ENCODE measurements around the gene ACSF3. TPM values are rescaled to one million over a fixed set of nuclear protein-coding genes. Genes with fewer than 3 reads are reported as not detected.

ACSF3 gene
- total RNA-seq, 6 experiments from 2014 or later: 18.4 to 24.2 (median 21.2) TPM

DNA sequence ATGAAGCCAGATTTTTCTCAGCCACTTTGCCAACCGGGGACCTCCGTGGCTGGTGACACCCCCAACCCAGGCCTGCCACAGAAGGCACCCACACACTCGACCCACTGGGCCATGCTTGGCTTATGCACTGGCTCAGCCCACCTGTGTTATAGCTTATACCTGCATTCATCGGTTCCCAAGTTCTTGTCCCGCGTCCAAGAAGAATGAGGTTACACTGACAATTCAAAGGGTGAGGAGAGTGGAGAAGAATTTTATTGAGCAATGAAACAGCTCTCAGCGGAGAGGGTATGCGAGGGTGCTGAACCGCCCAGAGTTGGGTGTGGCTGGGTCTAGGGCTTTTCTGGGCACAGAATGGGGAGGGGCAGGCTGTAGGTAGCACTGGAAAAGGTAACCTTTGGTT lies 55.7 kb downstream of the ACSF3 start:
- Mint-ChIP-seq H3K27me3 (ENCODE audit: insufficient read depth) (no peaks in the 10 kb centered on the region; the same call in 1 of the 2 replicates), H3K27ac (no peak overlapping the region), H3K36me3 (ENCODE audit: low read depth) (peaks cover 51% of the 10 kb centered on the region), H3K9me3 (peaks cover 8% of the 10 kb centered on the region), H3K4me1 (ENCODE audit: low read depth) (no peaks in the 10 kb centered on the region; the same call in 1 of the 2 replicates), H3K4me3 (no peak overlapping the region)
- TF ChIP-seq, protein P1, sequence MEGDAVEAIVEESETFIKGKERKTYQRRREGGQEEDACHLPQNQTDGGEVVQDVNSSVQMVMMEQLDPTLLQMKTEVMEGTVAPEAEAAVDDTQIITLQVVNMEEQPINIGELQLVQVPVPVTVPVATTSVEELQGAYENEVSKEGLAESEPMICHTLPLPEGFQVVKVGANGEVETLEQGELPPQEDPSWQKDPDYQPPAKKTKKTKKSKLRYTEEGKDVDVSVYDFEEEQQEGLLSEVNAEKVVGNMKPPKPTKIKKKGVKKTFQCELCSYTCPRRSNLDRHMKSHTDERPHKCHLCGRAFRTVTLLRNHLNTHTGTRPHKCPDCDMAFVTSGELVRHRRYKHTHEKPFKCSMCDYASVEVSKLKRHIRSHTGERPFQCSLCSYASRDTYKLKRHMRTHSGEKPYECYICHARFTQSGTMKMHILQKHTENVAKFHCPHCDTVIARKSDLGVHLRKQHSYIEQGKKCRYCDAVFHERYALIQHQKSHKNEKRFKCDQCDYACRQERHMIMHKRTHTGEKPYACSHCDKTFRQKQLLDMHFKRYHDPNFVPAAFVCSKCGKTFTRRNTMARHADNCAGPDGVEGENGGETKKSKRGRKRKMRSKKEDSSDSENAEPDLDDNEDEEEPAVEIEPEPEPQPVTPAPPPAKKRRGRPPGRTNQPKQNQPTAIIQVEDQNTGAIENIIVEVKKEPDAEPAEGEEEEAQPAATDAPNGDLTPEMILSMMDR (IDR thresholded peaks at IDR 0.05): no peak
- DNase-seq: no peak

DNA sequence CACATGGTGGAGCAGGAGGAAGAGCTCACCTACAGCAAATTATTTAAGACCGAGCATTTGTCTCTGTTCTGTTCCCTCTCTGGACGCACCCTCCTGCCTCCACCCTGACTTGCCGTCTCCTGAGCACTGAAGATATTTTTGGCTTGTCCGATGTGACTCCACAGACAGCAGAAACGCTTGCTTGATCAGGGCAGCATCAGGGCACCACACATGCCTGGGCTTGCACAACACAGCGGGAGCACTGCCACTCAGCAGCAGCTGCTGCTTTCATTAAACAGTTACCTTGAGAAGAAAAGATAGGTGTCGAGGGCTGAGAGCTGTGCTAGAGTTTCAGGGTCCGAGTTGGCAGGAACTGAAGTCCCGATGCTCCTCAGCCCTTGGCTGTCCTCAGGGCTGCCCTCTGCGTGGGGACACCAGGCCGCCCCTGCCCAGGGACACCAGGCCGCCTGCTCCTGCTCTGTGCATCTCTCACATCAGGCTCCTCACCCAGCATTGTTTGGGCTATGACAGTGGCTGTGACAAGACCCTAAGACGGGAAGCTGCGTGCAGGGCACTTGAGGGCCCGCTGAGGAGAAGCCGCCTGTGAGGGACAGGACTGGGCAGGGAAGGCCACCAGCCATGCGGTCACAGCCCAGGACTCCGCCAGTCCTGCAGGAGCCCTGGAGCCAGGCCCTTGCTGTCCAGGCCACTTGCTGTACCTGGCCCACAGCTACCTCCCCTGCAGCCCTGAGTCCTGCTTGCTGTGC lies 56.6 kb downstream of the ACSF3 start:
- DNase-seq: no peak
- peaks cover 8% of the 10 kb centered on the region for H3K9me3 Mint-ChIP-seq
- H3K27ac Mint-ChIP-seq: no peak overlapping the region
- H3K4me3 Mint-ChIP-seq: no peak overlapping the region
- TF ChIP-seq, protein P1 (IDR thresholded peaks at IDR 0.05): no peak
- H3K27me3 Mint-ChIP-seq (ENCODE audit: insufficient read depth): no peaks in the 10 kb centered on the region; the same call in 1 of the 2 replicates
- H3K4me1 Mint-ChIP-seq (ENCODE audit: low read depth): peaks cover 8% of the 10 kb centered on the region
- H3K36me3 Mint-ChIP-seq (ENCODE audit: low read depth): peaks cover 51% of the 10 kb centered on the region

DNA sequence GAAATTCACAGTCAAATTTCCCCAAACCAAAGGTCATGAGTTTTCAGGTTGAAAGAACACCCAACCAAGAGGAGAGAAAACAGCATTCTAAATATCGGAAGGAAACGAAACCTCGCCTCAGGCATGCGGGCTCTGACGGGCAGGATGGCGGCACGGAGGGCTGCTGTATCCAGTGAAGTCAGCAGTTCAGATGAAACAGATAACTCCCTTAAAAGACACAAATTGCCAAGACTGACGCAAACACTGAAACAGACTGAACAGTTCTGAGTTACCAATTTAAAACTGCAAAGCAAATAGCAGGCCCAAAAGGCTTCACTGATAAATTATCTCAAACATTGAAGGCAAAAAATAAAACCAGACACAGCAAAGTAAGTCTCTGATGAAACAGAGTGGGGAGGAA lies 57.3 kb downstream of the ACSF3 start:
- H3K36me3 Mint-ChIP-seq (ENCODE audit: low read depth): peaks cover 48% of the 10 kb centered on the region
- H3K27me3 Mint-ChIP-seq (ENCODE audit: insufficient read depth): peaks cover 2% of the 10 kb centered on the region; the same call in 1 of the 2 replicates
- TF ChIP-seq, protein P1 (IDR thresholded peaks at IDR 0.05): no peak
- DNase-seq: no peak
- peaks cover 8% of the 10 kb centered on the region for H3K9me3 Mint-ChIP-seq
- peaks cover 16% of the 10 kb centered on the region for H3K4me1 Mint-ChIP-seq (ENCODE audit: low read depth)
- no peak overlapping the region for H3K27ac Mint-ChIP-seq
- no peak overlapping the region for H3K4me3 Mint-ChIP-seq

DNA sequence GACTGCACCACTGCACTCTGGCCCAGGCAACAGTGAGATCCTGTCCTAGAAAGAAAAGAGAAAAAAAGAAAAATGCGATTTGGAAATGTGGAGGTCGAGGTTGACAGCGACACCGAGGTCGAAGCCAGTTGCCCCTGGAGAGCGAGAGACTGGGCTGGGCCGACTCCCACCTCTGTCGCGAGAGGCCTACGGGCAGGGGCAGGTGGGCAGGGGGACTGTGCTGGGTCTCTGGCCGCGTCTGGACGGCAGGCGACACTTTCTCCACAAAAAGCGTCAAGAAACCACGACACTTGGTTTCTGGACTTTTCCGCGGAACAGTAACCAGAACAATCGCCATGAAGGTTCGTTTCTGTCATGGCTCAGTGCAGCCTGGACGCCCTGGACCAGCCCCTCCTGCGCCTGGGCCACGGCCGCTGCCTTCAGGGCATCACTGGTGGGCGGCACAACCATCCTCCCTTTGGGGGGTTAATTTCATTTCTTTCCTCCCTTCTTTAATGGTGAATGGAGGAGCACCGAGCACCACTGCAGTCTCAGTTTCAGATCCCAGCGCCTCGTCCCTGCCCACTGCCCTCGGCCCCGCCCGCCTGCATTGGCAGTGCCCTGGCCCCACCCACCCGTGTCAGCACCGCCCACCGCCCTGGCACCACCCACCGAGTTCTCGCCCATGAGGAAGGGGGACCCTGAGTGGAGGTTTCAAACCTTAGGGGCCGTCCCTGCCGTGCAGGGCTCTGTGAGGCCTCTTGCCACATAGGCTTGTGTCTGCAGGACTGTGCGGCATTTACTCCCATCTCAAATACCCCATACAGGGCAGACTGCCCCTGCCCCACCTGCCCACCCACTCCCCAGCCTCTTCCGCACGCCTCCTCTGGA lies 59.4 kb downstream of the ACSF3 start:
- DNase-seq: no peak
- H3K9me3 Mint-ChIP-seq: peaks cover 8% of the 10 kb centered on the region
- TF ChIP-seq, protein P1 (IDR thresholded peaks at IDR 0.05): no peak
- H3K36me3 Mint-ChIP-seq (ENCODE audit: low read depth): peaks cover 35% of the 10 kb centered on the region
- H3K4me3 Mint-ChIP-seq: no peak overlapping the region
- H3K4me1 Mint-ChIP-seq (ENCODE audit: low read depth): peaks cover 16% of the 10 kb centered on the region
- H3K27ac Mint-ChIP-seq: no peak overlapping the region
- H3K27me3 Mint-ChIP-seq (ENCODE audit: insufficient read depth): peaks cover 2% of the 10 kb centered on the region; the same call in 1 of the 2 replicates

DNA sequence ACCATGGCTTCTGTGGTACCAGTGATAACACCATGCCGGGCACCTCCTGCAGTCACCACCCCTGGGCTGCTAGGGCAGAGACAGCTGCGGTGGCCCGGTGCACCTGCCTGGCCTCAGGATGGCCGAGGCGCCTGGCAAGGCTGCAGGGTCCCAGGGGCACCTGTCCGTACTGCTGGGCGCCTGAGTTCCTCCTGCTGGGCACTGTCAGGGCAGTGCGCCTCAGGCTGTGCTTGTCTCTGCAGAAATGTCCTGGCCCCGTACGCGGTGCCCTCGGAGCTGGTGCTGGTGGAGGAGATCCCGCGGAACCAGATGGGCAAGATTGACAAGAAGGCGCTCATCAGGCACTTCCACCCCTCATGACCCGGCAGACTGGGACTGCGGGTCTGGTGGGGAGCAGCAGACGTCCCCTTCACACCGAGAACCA lies 60.2 kb downstream of the ACSF3 start:
- peaks cover 30% of the 10 kb centered on the region for H3K36me3 Mint-ChIP-seq (ENCODE audit: low read depth)
- H3K27ac Mint-ChIP-seq: no peak overlapping the region
- H3K4me3 Mint-ChIP-seq: no peak overlapping the region
- H3K27me3 Mint-ChIP-seq (ENCODE audit: insufficient read depth): peaks cover 2% of the 10 kb centered on the region; the same call in 1 of the 2 replicates
- TF ChIP-seq, protein P1 (IDR thresholded peaks at IDR 0.05): no peak
- no peak for DNase-seq
- H3K9me3 Mint-ChIP-seq: peaks cover 13% of the 10 kb centered on the region
- peaks cover 16% of the 10 kb centered on the region for H3K4me1 Mint-ChIP-seq (ENCODE audit: low read depth)

All from HFFc6 (cell line).